IPS-NIHi7 (cell line): Measurements from ENCODE around the gene IL17RC.
A peak's percentile ranks its signal among the peaks of the same experiment; 100 is the strongest.

ENCODE experiments used
- DNase-seq: peaks from one replicate; pipeline ENCODE4 v3.0.0; 2012; ENCODE audit warnings: mixed read lengths; ENCODE audit errors: extremely low spot score

Gene IL17RC

GRCh38 chr3:9946112-9947024 lies 29.5 kb downstream of the IL17RC start:
- peak; percentile 92 for DNase-seq

DNA sequence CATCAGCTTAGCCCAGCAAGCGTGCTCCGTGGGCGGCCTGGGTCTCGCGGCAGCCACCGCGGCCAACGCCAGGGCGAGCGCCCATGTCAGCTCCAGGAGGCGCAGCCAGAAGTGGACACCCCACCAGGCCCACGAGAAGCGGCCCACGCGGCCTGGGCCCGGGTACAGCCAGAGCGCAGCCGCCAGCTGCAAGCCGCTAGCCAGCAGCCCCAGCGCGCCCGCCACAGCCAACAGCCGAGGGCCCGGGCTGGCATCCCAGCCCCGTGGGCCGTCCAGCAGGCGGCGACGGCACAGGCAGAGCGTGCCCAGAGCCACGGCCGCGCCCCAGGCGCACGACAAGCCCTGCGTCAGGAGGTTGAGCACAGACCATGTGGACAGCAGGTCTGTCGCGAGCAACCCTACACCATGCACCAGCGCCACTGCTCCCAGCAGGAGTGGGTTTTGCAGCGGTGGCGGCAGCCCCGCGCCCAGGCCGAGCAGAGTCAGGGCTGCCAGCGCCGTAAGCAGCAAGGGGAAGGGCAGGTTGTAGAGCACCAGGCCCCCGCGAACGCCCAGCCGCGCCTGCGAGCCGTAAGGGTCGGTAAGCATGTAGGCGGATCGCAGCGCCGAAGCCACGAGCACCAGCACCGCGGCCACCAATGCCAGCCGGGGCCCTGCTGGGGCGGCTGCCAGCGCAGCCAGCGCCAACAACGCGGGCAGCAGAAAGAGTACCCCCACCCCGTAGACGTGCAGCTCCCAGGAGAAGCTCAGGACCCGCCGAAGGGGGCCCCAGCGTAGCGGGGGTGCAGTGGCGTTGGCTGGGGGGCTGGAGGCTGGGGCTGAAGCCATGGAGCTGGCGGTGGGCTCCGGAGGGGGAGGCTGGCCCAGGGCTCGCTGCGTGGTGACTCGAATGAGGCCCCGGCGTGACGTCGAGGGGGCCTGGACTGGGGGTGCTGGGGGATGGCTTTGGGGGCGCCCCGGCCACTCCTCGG lies 30.4 kb downstream of the IL17RC start:
- peak; percentile 71 for DNase-seq

DNA sequence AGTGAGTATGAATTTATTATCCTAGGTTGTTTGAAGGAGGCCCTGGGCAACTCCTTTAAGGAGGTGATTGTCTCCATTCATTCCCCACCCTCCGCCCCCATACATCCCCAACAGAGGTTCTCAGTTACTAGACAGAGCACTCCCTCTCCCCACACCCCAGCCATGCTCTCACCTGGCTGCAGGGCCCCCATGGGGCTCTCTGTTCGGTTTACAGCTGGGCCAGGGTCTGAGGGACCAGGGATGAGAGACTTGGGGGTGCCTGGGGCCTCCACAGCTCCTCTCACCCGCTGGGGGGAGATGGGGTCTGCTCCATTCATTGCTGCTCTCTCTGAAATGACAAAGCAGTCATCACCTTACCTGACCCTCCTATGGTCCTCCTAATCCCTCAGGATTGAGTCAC lies 31.7 kb downstream of the IL17RC start:
- DNase-seq: no peak

GRCh38 chr3:9949115-9949514 lies 32.2 kb downstream of the IL17RC start:
- DNase-seq: no peak

DNA sequence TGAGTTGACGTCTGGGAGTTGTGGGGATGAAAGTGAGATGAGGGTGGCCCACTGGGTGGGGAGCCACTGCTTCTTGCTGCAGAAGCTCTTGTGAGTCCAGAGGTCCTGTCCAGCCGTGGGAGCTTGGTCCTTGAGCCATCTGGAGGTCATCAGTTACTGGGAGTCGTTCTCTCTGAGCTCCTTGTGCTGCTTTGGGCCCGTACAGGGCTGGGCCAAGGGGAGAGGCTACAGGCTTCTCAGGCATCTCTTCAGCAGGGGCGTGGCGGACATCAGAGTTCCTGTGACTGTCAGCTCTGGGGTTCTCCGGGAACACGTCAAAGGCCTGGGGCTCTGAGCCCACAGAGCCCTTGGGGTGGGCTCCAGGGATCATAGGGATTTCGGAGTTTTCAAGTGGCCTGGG lies 32.7 kb downstream of the IL17RC start:
- DNase-seq: no peak

DNA sequence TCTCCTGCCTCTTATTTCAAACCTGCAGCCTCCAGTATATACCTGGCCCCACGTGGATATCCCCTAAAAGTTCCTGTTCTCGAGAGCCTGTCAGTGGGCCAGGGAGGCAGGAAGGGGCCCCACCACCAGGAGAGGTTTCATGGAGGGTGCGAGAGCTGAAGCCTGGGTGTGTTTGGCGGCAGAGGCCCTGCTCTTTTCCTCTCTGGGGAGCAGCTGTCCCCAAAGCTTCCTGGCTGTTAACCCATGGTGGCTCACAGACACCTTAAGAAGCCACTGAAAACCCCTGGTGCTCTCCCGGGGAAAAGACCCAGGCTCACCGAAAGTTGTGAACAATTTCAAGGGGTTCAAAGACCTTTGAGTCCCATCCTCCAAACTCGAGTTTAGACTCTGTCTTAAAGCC lies 34.2 kb downstream of the IL17RC start:
- DNase-seq: no peak

DNA sequence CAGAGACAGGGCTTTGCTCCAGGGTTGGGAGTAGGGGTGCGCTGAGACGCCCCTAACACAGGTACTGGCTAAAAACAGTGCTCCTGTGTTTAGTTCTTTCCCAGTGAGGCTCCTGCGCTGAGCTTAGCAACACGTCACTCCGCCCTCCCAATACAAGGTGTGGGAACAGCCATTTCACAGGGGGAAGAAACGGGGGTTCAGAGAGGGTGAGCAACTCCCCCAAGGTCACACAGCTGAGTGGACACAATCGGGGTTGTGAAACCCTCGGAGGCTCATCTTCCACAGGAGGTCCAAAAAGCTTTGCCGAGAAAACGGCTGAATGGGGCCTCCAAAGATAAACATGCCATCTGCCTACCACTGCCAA lies 34.7 kb downstream of the IL17RC start:
- no peak for DNase-seq

GRCh38 chr3:9951962-9952805 lies 35.3 kb downstream of the IL17RC start, which contains the start of gene PRRT3:
Gene PRRT3 (minus strand): TSS chr3:9952408. CDS start chr3:9950115, 2,293 bp downstream.
- DNase-seq: peak; percentile 70

- peak; percentile 68 for DNase-seq
These were observed 38.2 kb downstream of the IL17RC start for GRCh38 chr3:9955067-9955502.

GRCh38 chr3:9955611-9956352 lies 38.9 kb downstream of the IL17RC start:
- no peak for DNase-seq

DNA sequence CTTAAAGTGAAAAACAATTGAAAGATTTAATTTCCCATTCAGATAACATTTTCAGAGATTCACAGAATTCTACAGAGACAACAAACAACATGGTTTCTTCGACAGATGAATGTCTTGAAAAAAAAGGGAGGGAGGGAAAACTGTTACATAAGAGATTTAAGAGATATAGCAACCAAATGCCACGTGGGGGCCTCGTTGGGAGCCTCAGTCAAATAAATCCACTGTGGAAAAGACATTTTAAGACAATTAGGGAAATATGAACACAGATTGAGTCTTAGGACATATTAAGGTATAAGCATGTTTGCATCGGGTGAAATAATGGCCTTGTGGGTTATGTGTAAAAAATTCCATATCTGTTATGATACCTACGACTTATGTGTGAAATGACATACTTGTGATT lies 40.3 kb downstream of the IL17RC start:
- DNase-seq: no peak

GRCh38 chr3:9965200-9965875 lies 48.4 kb downstream of the IL17RC start:
- DNase-seq: no peak

GRCh38 chr3:9966841-9967240 lies 49.9 kb downstream of the IL17RC start:
- no peak for DNase-seq

DNA sequence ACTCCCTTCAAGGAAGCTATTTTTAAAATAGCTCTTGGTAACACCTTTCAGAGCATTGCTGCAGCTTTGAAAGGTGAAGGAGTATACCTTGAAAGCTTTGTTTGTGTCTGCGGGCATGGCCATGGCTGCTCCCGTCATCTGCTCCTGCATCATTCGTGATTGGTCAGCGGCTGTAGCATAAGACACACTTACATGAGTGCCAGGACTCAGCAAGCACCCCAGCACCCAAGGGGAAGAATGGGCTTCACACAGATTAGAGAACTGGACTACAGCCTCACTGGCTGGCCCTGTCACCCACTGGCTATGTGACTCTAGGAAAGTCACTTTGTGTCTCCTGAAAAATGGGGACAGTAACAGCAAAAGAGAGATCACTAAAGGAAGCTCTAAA lies 52.7 kb downstream of the IL17RC start:
- no peak for DNase-seq

- DNase-seq: no peak
These were observed 53.2 kb downstream of the IL17RC start for GRCh38 chr3:9970020-9970652.

- DNase-seq: peak; percentile 22
These were observed 60.1 kb downstream of the IL17RC start for GRCh38 chr3:9976721-9977709.

DNA sequence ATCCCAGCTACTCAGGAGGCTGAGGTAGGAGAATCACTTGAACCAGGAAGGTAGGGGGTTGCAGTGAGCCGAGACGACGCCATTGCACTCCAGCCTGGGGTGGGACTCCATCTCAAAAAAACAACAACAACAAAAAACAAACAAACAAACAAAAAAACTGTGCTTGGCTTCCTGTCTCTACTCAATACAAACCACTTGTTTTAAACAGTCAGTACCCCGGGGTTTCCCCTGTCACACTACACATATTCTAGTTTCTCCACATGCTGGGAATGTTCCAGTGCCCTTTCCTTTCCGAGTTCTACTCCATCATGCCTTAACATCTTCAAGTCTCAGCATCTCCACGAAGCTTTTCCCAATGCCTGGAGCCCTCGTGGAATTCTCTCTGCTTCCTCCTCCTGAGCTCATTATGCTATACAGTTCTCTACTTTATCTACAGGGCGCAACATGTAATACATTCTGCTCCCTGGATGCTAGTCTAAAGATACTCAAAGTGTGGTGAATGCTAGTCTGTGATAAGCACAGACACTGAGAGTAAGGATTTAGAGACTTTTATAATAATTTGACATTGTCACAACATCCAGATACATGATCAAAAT lies 61.9 kb downstream of the IL17RC start:
- DNase-seq: no peak

DNA sequence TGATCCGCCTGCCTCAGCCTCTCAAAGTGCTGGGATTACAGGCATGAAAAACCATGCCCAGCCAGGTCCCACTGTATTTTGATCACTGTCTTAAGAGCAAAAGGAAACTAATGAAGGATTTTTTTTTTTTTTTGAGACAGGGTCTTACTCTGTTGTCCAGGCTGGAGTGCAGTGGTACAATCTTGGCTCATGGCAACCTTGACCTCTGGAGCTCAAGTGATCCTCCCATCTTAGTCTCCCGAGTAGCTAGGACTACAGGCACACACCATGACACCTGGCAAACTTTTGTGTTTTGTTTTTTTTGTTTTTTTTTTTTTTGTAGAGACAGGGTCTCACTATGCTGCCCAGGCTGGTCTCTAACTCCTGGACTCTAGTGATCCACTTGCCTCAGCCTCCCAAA lies 63.4 kb downstream of the IL17RC start:
- DNase-seq: no peak
